Neural cell (in vitro differentiated cells): ENCODE results near the gene CPAMD8. TPM values are rescaled to one million over a fixed set of nuclear protein-coding genes. Genes with fewer than 3 reads are reported as not detected.

Experiments used
- H2AFZ ChIP-seq: fragments of 200-600, 300-800 bp; sonication (generic), shearing (Covaris generic); 2 replicates; pipeline ENCODE4 v1.6.0; 2014; ENCODE audit warnings: low read depth, mild to moderate bottlenecking, antibody characterized with exemption, low read length, moderate library complexity
- H3F3A ChIP-seq: fragments of 200-600 bp; shearing (Covaris generic); 2 replicates; pipeline ENCODE4 v1.6.1; 2016; ENCODE audit warnings: mild to moderate bottlenecking, moderate library complexity, mixed read lengths, antibody characterized with exemption, low read length; ENCODE audit not compliant: insufficient read depth, poor library complexity, severe bottlenecking
- H3K27ac ChIP-seq: fragments of 200-600, 300-800 bp; sonication (generic), shearing (Covaris generic); 2 replicates; pipeline ENCODE4 v1.5.1; 2014; ENCODE audit warnings: mild to moderate bottlenecking, low read length, moderate library complexity
- H3K27me3 ChIP-seq: fragments of 300-800, 200-600 bp; sonication (generic), shearing (Covaris generic); 2 replicates; pipeline ENCODE4 v1.6.0; 2014; ENCODE audit warnings: mild to moderate bottlenecking, low read depth, low read length, moderate library complexity; ENCODE audit not compliant: insufficient read depth
- H3K36me3 ChIP-seq: fragments of 300-800, 200-600 bp; sonication (generic), shearing (Covaris generic); 2 replicates; pipeline ENCODE4 v1.5.1; 2014; ENCODE audit warnings: mild to moderate bottlenecking, antibody characterized with exemption, low read length, moderate library complexity; ENCODE audit not compliant: insufficient read depth
- H3K4me2 ChIP-seq: fragments of 300-800, 200-600 bp; sonication (generic), shearing (Covaris generic); 2 replicates; pipeline ENCODE4 v1.6.0; 2014; ENCODE audit warnings: mild to moderate bottlenecking, low read length
- H3K4me3 ChIP-seq: fragments of 300-800, 200-600 bp; sonication (generic), shearing (Covaris generic); 2 replicates; pipeline ENCODE4 v1.5.1; 2014; ENCODE audit warnings: mild to moderate bottlenecking, low read length, moderate library complexity
- H3K79me2 ChIP-seq: fragments of 200-600 bp; shearing (Covaris generic); replicated peaks from 2 replicates; pipeline ENCODE4 v1.6.0; 2014; ENCODE audit warnings: mild to moderate bottlenecking, low read length, moderate library complexity; ENCODE audit not compliant: insufficient read depth
- H3K9ac ChIP-seq: fragments of 300-800, 200-600 bp; sonication (generic), shearing (Covaris generic); 2 replicates; pipeline ENCODE4 v1.6.1; 2016; ENCODE audit warnings: mild to moderate bottlenecking, low read length, mixed read lengths
- H3K9me2 ChIP-seq: fragments of 200-600 bp; shearing (Covaris generic); 2 replicates; pipeline ENCODE4 v1.6.1; 2016; ENCODE audit warnings: mild to moderate bottlenecking, low read length, mixed read lengths; ENCODE audit not compliant: insufficient read depth
- H3K9me3 ChIP-seq: fragments of 200-600, 300-800 bp; sonication (generic), shearing (Covaris generic); 2 replicates; pipeline ENCODE4 v1.6.1; 2016; ENCODE audit warnings: mild to moderate bottlenecking, mixed run types, low read length, moderate library complexity, mixed read lengths
- H4K20me1 ChIP-seq: fragments of 200-600 bp; shearing (Covaris generic); 2 replicates; pipeline ENCODE4 v1.6.1; 2016; ENCODE audit warnings: mild to moderate bottlenecking, mixed run types; ENCODE audit not compliant: insufficient read depth
- CTCF ChIP-seq: fragments of 450-650 bp; IDR thresholded peaks from 2 replicates; pipeline ENCODE4 v1.5.1; 2014; ENCODE audit warnings: antibody characterized with exemption, mild to moderate bottlenecking, moderate library complexity; ENCODE audit not compliant: poor library complexity, severe bottlenecking
- EP300 ChIP-seq: fragments of 450-650 bp; conservative IDR thresholded peaks from 2 replicates; pipeline ENCODE4 v1.6.1; 2014; ENCODE audit warnings: antibody characterized with exemption, mild to moderate bottlenecking, moderate library complexity; ENCODE audit not compliant: poor library complexity, severe bottlenecking
- EZH2 ChIP-seq: fragments of 200-600, 300-800 bp; shearing (Covaris generic), sonication (generic); IDR thresholded peaks from 2 replicates; pipeline ENCODE4 v1.6.1; 2014; ENCODE audit warnings: antibody characterized with exemption, low read length, borderline replicate concordance, mild to moderate bottlenecking; ENCODE audit not compliant: insufficient read depth, poor library complexity, severe bottlenecking
- MXI1 ChIP-seq: fragments of 450-650 bp; conservative IDR thresholded peaks from 2 replicates; pipeline ENCODE4 v1.6.1; 2014; ENCODE audit warnings: antibody characterized with exemption, mild to moderate bottlenecking; ENCODE audit not compliant: poor library complexity, severe bottlenecking
- POLR2AphosphoS5 ChIP-seq: IDR thresholded peaks from 2 replicates; pipeline ENCODE4 v1.6.1; 2012
- RAD21 ChIP-seq: fragments of 450-650 bp; conservative IDR thresholded peaks from 2 replicates; pipeline ENCODE4 v1.6.1; 2014; ENCODE audit warnings: antibody characterized with exemption, mild to moderate bottlenecking, moderate library complexity
- SMC3 ChIP-seq: fragments of 450-650 bp; conservative IDR thresholded peaks from 2 replicates; pipeline ENCODE4 v1.6.1; 2014; ENCODE audit warnings: antibody characterized with exemption, mild to moderate bottlenecking, moderate library complexity; ENCODE audit not compliant: poor library complexity
- TAF1 ChIP-seq: IDR thresholded peaks from 2 replicates; pipeline ENCODE4 v1.6.1; 2012; ENCODE audit warnings: low read depth
- polyA plus RNA-seq: library from polyadenylated mRNA; depleted of rRNA; stranded (reverse); fragments of >200 nt; gene quantifications from 2 replicates; pipeline ENCODE4 v1.2.3, GENCODE V29; 2014
- TF ChIP-seq, protein P1 (sequence below): IDR thresholded peaks from 2 replicates; pipeline ENCODE4 v1.6.1; 2012; ENCODE audit warnings: borderline replicate concordance

CPAMD8 gene
- polyA plus RNA-seq, 1 donor from 2014 or later: 1.9 TPM

- H3K27ac ChIP-seq: no peak overlapping the region
- no peaks in the 10 kb centered on the region for H3K36me3 ChIP-seq
These were observed 148.2 kb downstream of the CPAMD8 start for GRCh38 chr19:16878181-16878965.

GRCh38 chr19:16877581-16877980, 149.0 kb downstream of the CPAMD8 start:
- Histone ChIP-seq H3F3A (no peaks in the 10 kb centered on the region), H3K9me2 (no peaks in the 10 kb centered on the region), H3K9ac (no peak overlapping the region), H3K27ac (no peak overlapping the region), H3K79me2 (no peaks in the 10 kb centered on the region), H3K9me3 (peaks cover 5% of the 10 kb centered on the region), H3K4me3 (no peak overlapping the region), H2AFZ (no peak overlapping the region), H3K27me3 (no peaks in the 10 kb centered on the region), H3K4me2 (no peak overlapping the region), H4K20me1 (no peaks in the 10 kb centered on the region), H3K36me3 (no peaks in the 10 kb centered on the region)
- TF ChIP-seq CTCF (no peak), SMC3 (no peak), TAF1 (no peak), EP300 (no peak), RAD21 (no peak), MXI1 (no peak), POLR2AphosphoS5 (no peak)
- TF ChIP-seq, protein P1, sequence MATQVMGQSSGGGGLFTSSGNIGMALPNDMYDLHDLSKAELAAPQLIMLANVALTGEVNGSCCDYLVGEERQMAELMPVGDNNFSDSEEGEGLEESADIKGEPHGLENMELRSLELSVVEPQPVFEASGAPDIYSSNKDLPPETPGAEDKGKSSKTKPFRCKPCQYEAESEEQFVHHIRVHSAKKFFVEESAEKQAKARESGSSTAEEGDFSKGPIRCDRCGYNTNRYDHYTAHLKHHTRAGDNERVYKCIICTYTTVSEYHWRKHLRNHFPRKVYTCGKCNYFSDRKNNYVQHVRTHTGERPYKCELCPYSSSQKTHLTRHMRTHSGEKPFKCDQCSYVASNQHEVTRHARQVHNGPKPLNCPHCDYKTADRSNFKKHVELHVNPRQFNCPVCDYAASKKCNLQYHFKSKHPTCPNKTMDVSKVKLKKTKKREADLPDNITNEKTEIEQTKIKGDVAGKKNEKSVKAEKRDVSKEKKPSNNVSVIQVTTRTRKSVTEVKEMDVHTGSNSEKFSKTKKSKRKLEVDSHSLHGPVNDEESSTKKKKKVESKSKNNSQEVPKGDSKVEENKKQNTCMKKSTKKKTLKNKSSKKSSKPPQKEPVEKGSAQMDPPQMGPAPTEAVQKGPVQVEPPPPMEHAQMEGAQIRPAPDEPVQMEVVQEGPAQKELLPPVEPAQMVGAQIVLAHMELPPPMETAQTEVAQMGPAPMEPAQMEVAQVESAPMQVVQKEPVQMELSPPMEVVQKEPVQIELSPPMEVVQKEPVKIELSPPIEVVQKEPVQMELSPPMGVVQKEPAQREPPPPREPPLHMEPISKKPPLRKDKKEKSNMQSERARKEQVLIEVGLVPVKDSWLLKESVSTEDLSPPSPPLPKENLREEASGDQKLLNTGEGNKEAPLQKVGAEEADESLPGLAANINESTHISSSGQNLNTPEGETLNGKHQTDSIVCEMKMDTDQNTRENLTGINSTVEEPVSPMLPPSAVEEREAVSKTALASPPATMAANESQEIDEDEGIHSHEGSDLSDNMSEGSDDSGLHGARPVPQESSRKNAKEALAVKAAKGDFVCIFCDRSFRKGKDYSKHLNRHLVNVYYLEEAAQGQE: no peak

More at GRCh38 chr19:16878181-16878965, 148.2 kb downstream of the CPAMD8 start:
- Histone ChIP-seq H3K9me3 (peaks cover 5% of the 10 kb centered on the region), H3K4me2 (no peak overlapping the region), H4K20me1 (no peaks in the 10 kb centered on the region), H3K4me3 (no peak overlapping the region), H3K79me2 (no peaks in the 10 kb centered on the region), H3K27me3 (no peaks in the 10 kb centered on the region), H2AFZ (no peak overlapping the region), H3K9ac (no peak overlapping the region), H3K9me2 (no peaks in the 10 kb centered on the region), H3F3A (no peaks in the 10 kb centered on the region)
- TF ChIP-seq, protein P1: no peak
- no peak for TF ChIP-seq SMC3
- no peak for TF ChIP-seq EP300
- TF ChIP-seq RAD21: no peak
- TF ChIP-seq MXI1: no peak
- no peak for TF ChIP-seq CTCF
- no peak for TF ChIP-seq EZH2
- TF ChIP-seq TAF1: no peak
- TF ChIP-seq POLR2AphosphoS5: no peak
